GM19193 (cell line): ENCODE results near the gene ADGRV1.

Source experiments
- POLR2A ChIP-seq: IDR thresholded peaks from 4 replicates; pipeline ENCODE4 v1.6.1; 2011; ENCODE audit not compliant: insufficient read depth, insufficient read length; ENCODE audit errors: extremely low read depth

Gene ADGRV1

GRCh38 chr5:91162534-91163381 is 604.2 kb downstream of the ADGRV1 start:
- no peak for TF ChIP-seq POLR2A

GRCh38 chr5:91164424-91164823 is 605.8 kb downstream of the ADGRV1 start:
- no peak for TF ChIP-seq POLR2A

- TF ChIP-seq POLR2A = no peak
Observed at GRCh38 chr5:91166059-91166807, 607.6 kb downstream of the ADGRV1 start.

- no peak for TF ChIP-seq POLR2A
Observed at GRCh38 chr5:91168859-91169258, 610.3 kb downstream of the ADGRV1 start.

GRCh38 chr5:91170266-91170665 is 611.7 kb downstream of the ADGRV1 start:
- no peak for TF ChIP-seq POLR2A

- TF ChIP-seq POLR2A = no peak
Observed at GRCh38 chr5:91171322-91171721, 612.7 kb downstream of the ADGRV1 start.

GRCh38 chr5:91174396-91174795 is 615.8 kb downstream of the ADGRV1 start:
- no peak for TF ChIP-seq POLR2A

- no peak for TF ChIP-seq POLR2A
Observed at GRCh38 chr5:91175708-91176107, 617.1 kb downstream of the ADGRV1 start.

GRCh38 chr5:91176288-91177016 is 617.9 kb downstream of the ADGRV1 start:
- TF ChIP-seq POLR2A = no peak

- TF ChIP-seq POLR2A = no peak
Observed at GRCh38 chr5:91177085-91177484, 618.5 kb downstream of the ADGRV1 start.

- TF ChIP-seq POLR2A = no peak
Observed at GRCh38 chr5:91177639-91178038, 619.0 kb downstream of the ADGRV1 start.

- TF ChIP-seq POLR2A = no peak
Observed at GRCh38 chr5:91178461-91178860, 619.9 kb downstream of the ADGRV1 start.

GRCh38 chr5:91179018-91179417 is 620.4 kb downstream of the ADGRV1 start:
- no peak for TF ChIP-seq POLR2A

- TF ChIP-seq POLR2A = no peak
Observed at GRCh38 chr5:91180506-91180905, 621.9 kb downstream of the ADGRV1 start.

- no peak for TF ChIP-seq POLR2A
Observed at GRCh38 chr5:91182763-91183162, 624.2 kb downstream of the ADGRV1 start.
